HL-60 (cell line): ENCODE data around the gene PLA2G7.

ENCODE experiments used
- DNase-seq, 2 experiments: peaks; one replicate each; pipeline ENCODE4 v3.0.0-alpha.2; 2010 to 2020; ENCODE audit warnings: low read depth in 1 of 2, low spot score in 1 of 2
- H3K27ac ChIP-seq: fragments of 250-450 bp; sonication (Bioruptor Pico); replicated peaks from 2 replicates; pipeline ENCODE4 v1.5.1; 2020; ENCODE audit warnings: mild to moderate bottlenecking, moderate library complexity
- H3K27me3 ChIP-seq: fragments of 250-450 bp; sonication (Bioruptor Pico); 2 replicates; pipeline ENCODE4 v1.5.1; 2021; ENCODE audit warnings: mild to moderate bottlenecking, moderate library complexity; ENCODE audit not compliant: insufficient read depth, poor library complexity, severe bottlenecking
- H3K4me3 ChIP-seq: replicated peaks from 2 replicates; pipeline ENCODE4 v1.5.1; 2011; ENCODE audit warnings: mild to moderate bottlenecking, control low read depth, low read length; ENCODE audit not compliant: insufficient read depth
- GABPA ChIP-seq: IDR thresholded peaks from 2 replicates; pipeline ENCODE4 v1.6.1; 2012; ENCODE audit warnings: low read depth
- POLR2AphosphoS5 ChIP-seq: IDR thresholded peaks from 2 replicates; pipeline ENCODE4 v1.6.1; 2012; ENCODE audit warnings: low read depth
- REST ChIP-seq: IDR thresholded peaks from 2 replicates; pipeline ENCODE4 v1.6.1; 2012; ENCODE audit warnings: low read depth; ENCODE audit not compliant: insufficient replicate concordance
- SPI1 ChIP-seq: IDR thresholded peaks from 2 replicates; pipeline ENCODE4 v1.6.1; 2012; ENCODE audit warnings: low read depth, mild to moderate bottlenecking, borderline replicate concordance
- TF ChIP-seq, protein P1 (sequence below): IDR thresholded peaks from one replicate; pipeline ENCODE4 v1.5.1; 2011; ENCODE audit warnings: low read length, control low read depth, inconsistent platforms; ENCODE audit not compliant: insufficient read depth

The PLA2G7 gene

DNA sequence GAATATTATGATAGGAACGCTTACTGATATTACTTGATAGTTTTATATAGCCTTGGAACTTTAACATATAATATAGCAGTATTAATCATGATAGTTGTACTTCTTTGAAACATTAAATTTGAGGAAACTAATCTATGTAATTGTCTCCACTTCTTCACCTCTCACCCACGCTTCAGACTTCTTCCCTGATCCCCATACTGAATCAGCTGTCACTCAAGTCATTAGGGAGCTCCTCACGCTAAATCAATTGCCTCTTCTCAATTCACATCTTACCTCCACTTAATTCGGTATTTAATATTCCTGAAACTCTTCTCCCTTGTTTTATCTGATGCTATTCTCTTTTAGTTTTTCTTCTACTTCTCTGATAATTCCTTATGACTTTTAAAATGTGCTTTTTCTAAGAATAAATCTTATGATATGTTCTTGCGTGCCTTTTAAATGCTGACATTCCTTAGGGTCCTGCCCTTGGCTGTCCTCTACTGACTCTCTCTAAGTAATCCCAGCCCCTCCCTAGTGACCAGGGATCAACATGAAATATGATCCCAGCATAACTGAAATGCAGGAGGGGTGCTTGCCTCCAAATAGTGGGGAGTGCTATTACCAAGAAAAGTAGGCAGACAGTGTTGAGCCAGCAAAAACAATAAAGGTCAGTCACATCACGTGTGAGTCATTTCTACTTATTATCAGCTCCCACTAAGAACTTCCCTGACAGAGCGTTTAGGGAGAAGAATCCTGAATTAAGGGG, 21.5 kb upstream of the PLA2G7 start:
- TF ChIP-seq REST (no peak), POLR2AphosphoS5 (no peak)
- TF ChIP-seq, protein P1, sequence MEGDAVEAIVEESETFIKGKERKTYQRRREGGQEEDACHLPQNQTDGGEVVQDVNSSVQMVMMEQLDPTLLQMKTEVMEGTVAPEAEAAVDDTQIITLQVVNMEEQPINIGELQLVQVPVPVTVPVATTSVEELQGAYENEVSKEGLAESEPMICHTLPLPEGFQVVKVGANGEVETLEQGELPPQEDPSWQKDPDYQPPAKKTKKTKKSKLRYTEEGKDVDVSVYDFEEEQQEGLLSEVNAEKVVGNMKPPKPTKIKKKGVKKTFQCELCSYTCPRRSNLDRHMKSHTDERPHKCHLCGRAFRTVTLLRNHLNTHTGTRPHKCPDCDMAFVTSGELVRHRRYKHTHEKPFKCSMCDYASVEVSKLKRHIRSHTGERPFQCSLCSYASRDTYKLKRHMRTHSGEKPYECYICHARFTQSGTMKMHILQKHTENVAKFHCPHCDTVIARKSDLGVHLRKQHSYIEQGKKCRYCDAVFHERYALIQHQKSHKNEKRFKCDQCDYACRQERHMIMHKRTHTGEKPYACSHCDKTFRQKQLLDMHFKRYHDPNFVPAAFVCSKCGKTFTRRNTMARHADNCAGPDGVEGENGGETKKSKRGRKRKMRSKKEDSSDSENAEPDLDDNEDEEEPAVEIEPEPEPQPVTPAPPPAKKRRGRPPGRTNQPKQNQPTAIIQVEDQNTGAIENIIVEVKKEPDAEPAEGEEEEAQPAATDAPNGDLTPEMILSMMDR: no peak
- no peak for DNase-seq
- Histone ChIP-seq H3K4me3 (no peak overlapping the region), H3K27me3 (no peaks in the 10 kb centered on the region), H3K27ac (no peak overlapping the region)

DNA sequence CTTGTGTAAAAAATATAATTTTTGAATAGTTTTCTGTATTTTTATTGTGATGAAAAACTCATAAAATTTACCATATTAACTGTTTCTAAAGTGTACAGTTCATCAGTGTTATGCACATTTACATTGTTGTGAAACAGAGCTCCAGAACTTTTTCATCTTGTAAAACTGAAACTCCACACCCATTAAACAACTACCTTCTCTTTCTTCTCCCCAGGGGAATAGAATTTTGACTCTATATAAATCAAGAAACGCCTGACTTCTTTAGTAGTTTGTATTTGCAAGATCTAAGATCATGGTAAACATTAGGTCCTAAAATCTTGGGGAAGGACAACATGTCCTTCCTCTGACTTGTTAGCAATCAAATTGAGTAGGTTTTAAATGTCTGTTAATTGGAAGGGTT, 20.7 kb upstream of the PLA2G7 start:
- DNase-seq: no peak
- no peaks in the 10 kb centered on the region for H3K27me3 ChIP-seq
- no peak overlapping the region for H3K4me3 ChIP-seq
- no peak overlapping the region for H3K27ac ChIP-seq
- TF ChIP-seq GABPA: no peak
- no peak for TF ChIP-seq SPI1
- TF ChIP-seq, protein P1: no peak
- no peak for TF ChIP-seq REST
- no peak for TF ChIP-seq POLR2AphosphoS5

GRCh38 chr6:46751658-46752057, 16.5 kb upstream of the PLA2G7 start:
- TF ChIP-seq SPI1 (no peak), REST (no peak), GABPA (no peak), POLR2AphosphoS5 (no peak)
- no peak for DNase-seq
- Histone ChIP-seq H3K27me3 (no peaks in the 10 kb centered on the region), H3K27ac (no peak overlapping the region), H3K4me3 (no peak overlapping the region)
